Osteocyte (in vitro differentiated cells): Measurements from ENCODE around the gene NDUFC2. TPM values are rescaled to one million over a fixed set of nuclear protein-coding genes. Genes with fewer than 3 reads are reported as not detected.

Source experiments
- DNase-seq: peaks from one replicate; pipeline ENCODE4 v3.0.0; 2021; ENCODE audit warnings: mixed read lengths; ENCODE audit not compliant: unreplicated experiment; ENCODE audit errors: extremely low spot score
- H3K27ac Mint-ChIP-seq: one replicate; pipeline ENCODE4 v1.8.0; 2021; ENCODE audit warnings: mild to moderate bottlenecking, mixed read lengths; ENCODE audit not compliant: unreplicated experiment
- H3K27me3 Mint-ChIP-seq: one replicate; pipeline ENCODE4 v1.8.0; 2021; ENCODE audit warnings: mixed read lengths; ENCODE audit not compliant: unreplicated experiment
- H3K36me3 Mint-ChIP-seq: one replicate; pipeline ENCODE4 v1.8.0; 2021; ENCODE audit warnings: mixed read lengths; ENCODE audit not compliant: unreplicated experiment
- H3K4me1 Mint-ChIP-seq: one replicate; pipeline ENCODE4 v1.8.0; 2021; ENCODE audit warnings: mixed read lengths; ENCODE audit not compliant: unreplicated experiment
- H3K4me3 Mint-ChIP-seq: one replicate; pipeline ENCODE4 v1.8.0; 2021; ENCODE audit warnings: mild to moderate bottlenecking, moderate library complexity, mixed read lengths; ENCODE audit not compliant: unreplicated experiment
- H3K9me3 Mint-ChIP-seq: one replicate; pipeline ENCODE4 v1.8.0; 2021; ENCODE audit warnings: mixed read lengths; ENCODE audit not compliant: unreplicated experiment
- CTCF ChIP-seq: fragments of 200-600 bp; sonication (generic); IDR thresholded peaks from 2 replicates; pipeline ENCODE4 v1.5.0; 2021; ENCODE audit warnings: antibody characterized with exemption, mild to moderate bottlenecking, moderate library complexity
- total RNA-seq: library from RNA; stranded (reverse); gene quantifications from 2 replicates; pipeline ENCODE4 v1.2.1, GENCODE V29; 2021

Gene NDUFC2
- total RNA-seq, 1 donor from 2014 or later, result 199 TPM

- TF ChIP-seq CTCF, result no peak
- no peaks in the 10 kb centered on the region for H3K36me3 Mint-ChIP-seq
- H3K9me3 Mint-ChIP-seq, result no peaks in the 10 kb centered on the region
- H3K4me1 Mint-ChIP-seq, result peaks cover 20% of the 10 kb centered on the region
- no peak overlapping the region for H3K27ac Mint-ChIP-seq
- H3K4me3 Mint-ChIP-seq, result no peak overlapping the region
- no peak for DNase-seq
- no peaks in the 10 kb centered on the region for H3K27me3 Mint-ChIP-seq
These were observed 2.5 kb upstream of the NDUFC2 start for GRCh38 chr11:78082146-78082545.

GRCh38 chr11:78081583-78081982 is 1.9 kb upstream of the NDUFC2 start:
- DNase-seq, result no peak
- no peak for TF ChIP-seq CTCF
- Mint-ChIP-seq H3K27ac (no peak overlapping the region), H3K9me3 (no peaks in the 10 kb centered on the region), H3K4me3 (no peak overlapping the region), H3K4me1 (peaks cover 23% of the 10 kb centered on the region), H3K27me3 (no peaks in the 10 kb centered on the region), H3K36me3 (no peaks in the 10 kb centered on the region)

GRCh38 chr11:78080818-78081495 is 1.3 kb upstream of the NDUFC2 start:
- H3K4me1 Mint-ChIP-seq, result peaks cover 24% of the 10 kb centered on the region
- no peak for TF ChIP-seq CTCF
- no peaks in the 10 kb centered on the region for H3K27me3 Mint-ChIP-seq
- no peaks in the 10 kb centered on the region for H3K9me3 Mint-ChIP-seq
- H3K36me3 Mint-ChIP-seq, result no peaks in the 10 kb centered on the region
- H3K4me3 Mint-ChIP-seq, result no peak overlapping the region
- DNase-seq, result no peak
- H3K27ac Mint-ChIP-seq, result no peak overlapping the region

GRCh38 chr11:78080084-78080817 is 589 bp upstream of the NDUFC2 start:
- H3K4me3 Mint-ChIP-seq, result peak overlapping the region; percentile 90

More at GRCh38 chr11:78080084-78080817, 589 bp upstream of the NDUFC2 start:
- Mint-ChIP-seq H3K36me3 (no peaks in the 10 kb centered on the region), H3K27ac (peak overlapping the region; percentile 98), H3K27me3 (no peaks in the 10 kb centered on the region), H3K9me3 (no peaks in the 10 kb centered on the region), H3K4me1 (peaks cover 24% of the 10 kb centered on the region)
- TF ChIP-seq CTCF, result no peak
- DNase-seq, result no peak
